Stimulated activated naive CD8-positive, alpha-beta T cell treated with anti-CD3 and anti-CD28 coated beads, Interleukin-15, Interleukin-2, amounts not matched to agents 100 ng/mL and 50 ng/mL, for 24 hours (primary cell): ENCODE measurements around the gene MPPED1.

Source experiments
- H3K27ac Mint-ChIP-seq: one replicate; pipeline ENCODE4 v1.8.0; 2021; ENCODE audit warnings: mild to moderate bottlenecking, mixed read lengths
- H3K27me3 Mint-ChIP-seq: one replicate; pipeline ENCODE4 v1.8.0; 2021; ENCODE audit warnings: mixed read lengths
- H3K36me3 Mint-ChIP-seq: one replicate; pipeline ENCODE4 v1.8.0; 2021; ENCODE audit warnings: low read depth, mixed read lengths
- H3K4me1 Mint-ChIP-seq: one replicate; pipeline ENCODE4 v1.8.0; 2021; ENCODE audit warnings: low read depth, mixed read lengths
- H3K4me3 Mint-ChIP-seq: one replicate; pipeline ENCODE4 v1.8.0; 2021; ENCODE audit warnings: mild to moderate bottlenecking, mixed read lengths
- H3K9me3 Mint-ChIP-seq: one replicate; pipeline ENCODE4 v1.8.0; 2021; ENCODE audit warnings: mixed read lengths

The MPPED1 gene

GRCh38 chr22:43387815-43388214 is 24.0 kb upstream of the MPPED1 start:
- no peak overlapping the region for H3K27ac Mint-ChIP-seq
- H3K36me3 Mint-ChIP-seq, result no peaks in the 10 kb centered on the region
- no peaks in the 10 kb centered on the region for H3K4me1 Mint-ChIP-seq
- no peak overlapping the region for H3K4me3 Mint-ChIP-seq
- no peaks in the 10 kb centered on the region for H3K9me3 Mint-ChIP-seq
- peaks cover 22% of the 10 kb centered on the region for H3K27me3 Mint-ChIP-seq

- no peaks in the 10 kb centered on the region for H3K9me3 Mint-ChIP-seq
- no peaks in the 10 kb centered on the region for H3K36me3 Mint-ChIP-seq
Measured at GRCh38 chr22:43388420-43388851, 23.4 kb upstream of the MPPED1 start.

GRCh38 chr22:43389227-43389836 is 22.5 kb upstream of the MPPED1 start:
- no peaks in the 10 kb centered on the region for H3K4me1 Mint-ChIP-seq

More at GRCh38 chr22:43388420-43388851, 23.4 kb upstream of the MPPED1 start:
- no peak overlapping the region for H3K27ac Mint-ChIP-seq
- no peaks in the 10 kb centered on the region for H3K4me1 Mint-ChIP-seq
- H3K4me3 Mint-ChIP-seq, result no peak overlapping the region
- H3K27me3 Mint-ChIP-seq, result peaks cover 22% of the 10 kb centered on the region

GRCh38 chr22:43390166-43390565 is 21.6 kb upstream of the MPPED1 start:
- Mint-ChIP-seq H3K4me3 (no peak overlapping the region), H3K27me3 (peaks cover 18% of the 10 kb centered on the region)

More at GRCh38 chr22:43389227-43389836, 22.5 kb upstream of the MPPED1 start:
- no peaks in the 10 kb centered on the region for H3K36me3 Mint-ChIP-seq
- H3K9me3 Mint-ChIP-seq, result no peaks in the 10 kb centered on the region
- H3K4me3 Mint-ChIP-seq, result no peak overlapping the region
- peaks cover 22% of the 10 kb centered on the region for H3K27me3 Mint-ChIP-seq
- no peak overlapping the region for H3K27ac Mint-ChIP-seq

GRCh38 chr22:43390872-43391271 is 20.9 kb upstream of the MPPED1 start:
- Mint-ChIP-seq H3K9me3 (no peaks in the 10 kb centered on the region), H3K4me3 (no peak overlapping the region), H3K27me3 (peaks cover 15% of the 10 kb centered on the region), H3K4me1 (no peaks in the 10 kb centered on the region), H3K27ac (no peak overlapping the region), H3K36me3 (no peaks in the 10 kb centered on the region)

More at GRCh38 chr22:43390166-43390565, 21.6 kb upstream of the MPPED1 start:
- Mint-ChIP-seq H3K4me1 (no peaks in the 10 kb centered on the region), H3K9me3 (no peaks in the 10 kb centered on the region), H3K27ac (no peak overlapping the region), H3K36me3 (no peaks in the 10 kb centered on the region)

- H3K36me3 Mint-ChIP-seq, result no peaks in the 10 kb centered on the region
- H3K27ac Mint-ChIP-seq, result no peak overlapping the region
- H3K27me3 Mint-ChIP-seq, result peaks cover 13% of the 10 kb centered on the region
- no peaks in the 10 kb centered on the region for H3K9me3 Mint-ChIP-seq
- H3K4me1 Mint-ChIP-seq, result no peaks in the 10 kb centered on the region
- H3K4me3 Mint-ChIP-seq, result no peak overlapping the region
Measured at GRCh38 chr22:43391306-43391705, 20.5 kb upstream of the MPPED1 start.

- Mint-ChIP-seq H3K9me3 (no peaks in the 10 kb centered on the region), H3K4me1 (no peaks in the 10 kb centered on the region), H3K27ac (no peak overlapping the region), H3K4me3 (no peak overlapping the region), H3K36me3 (no peaks in the 10 kb centered on the region), H3K27me3 (peaks cover 5% of the 10 kb centered on the region)
Measured at GRCh38 chr22:43392385-43392989, 19.3 kb upstream of the MPPED1 start.

GRCh38 chr22:43393132-43393843 is 18.5 kb upstream of the MPPED1 start:
- Mint-ChIP-seq H3K36me3 (no peaks in the 10 kb centered on the region), H3K9me3 (no peaks in the 10 kb centered on the region), H3K4me3 (no peak overlapping the region), H3K27ac (no peak overlapping the region), H3K27me3 (peaks cover under 1% of the 10 kb centered on the region), H3K4me1 (no peaks in the 10 kb centered on the region)

- H3K4me1 Mint-ChIP-seq, result no peaks in the 10 kb centered on the region
- no peak overlapping the region for H3K27ac Mint-ChIP-seq
Measured at GRCh38 chr22:43393844-43394474, 17.9 kb upstream of the MPPED1 start.

GRCh38 chr22:43395086-43395695 is 16.6 kb upstream of the MPPED1 start:
- no peaks in the 10 kb centered on the region for H3K27me3 Mint-ChIP-seq
- no peaks in the 10 kb centered on the region for H3K9me3 Mint-ChIP-seq
- H3K27ac Mint-ChIP-seq, result no peak overlapping the region
- no peaks in the 10 kb centered on the region for H3K36me3 Mint-ChIP-seq
- H3K4me3 Mint-ChIP-seq, result no peak overlapping the region
- H3K4me1 Mint-ChIP-seq, result no peaks in the 10 kb centered on the region

More at GRCh38 chr22:43393844-43394474, 17.9 kb upstream of the MPPED1 start:
- H3K36me3 Mint-ChIP-seq, result no peaks in the 10 kb centered on the region
- H3K4me3 Mint-ChIP-seq, result no peak overlapping the region
- H3K9me3 Mint-ChIP-seq, result no peaks in the 10 kb centered on the region
- H3K27me3 Mint-ChIP-seq, result no peaks in the 10 kb centered on the region

- H3K4me3 Mint-ChIP-seq, result no peak overlapping the region
- H3K27ac Mint-ChIP-seq, result no peak overlapping the region
- no peaks in the 10 kb centered on the region for H3K4me1 Mint-ChIP-seq
- H3K36me3 Mint-ChIP-seq, result no peaks in the 10 kb centered on the region
- no peaks in the 10 kb centered on the region for H3K9me3 Mint-ChIP-seq
- H3K27me3 Mint-ChIP-seq, result no peaks in the 10 kb centered on the region
Measured at GRCh38 chr22:43396321-43396933, 15.4 kb upstream of the MPPED1 start.

GRCh38 chr22:43396934-43397457 is 14.8 kb upstream of the MPPED1 start:
- Mint-ChIP-seq H3K9me3 (no peaks in the 10 kb centered on the region), H3K4me1 (no peaks in the 10 kb centered on the region), H3K27ac (no peak overlapping the region), H3K4me3 (no peak overlapping the region), H3K36me3 (no peaks in the 10 kb centered on the region), H3K27me3 (no peaks in the 10 kb centered on the region)

GRCh38 chr22:43397766-43398165 is 14.0 kb upstream of the MPPED1 start:
- Mint-ChIP-seq H3K4me3 (no peak overlapping the region), H3K9me3 (no peaks in the 10 kb centered on the region), H3K27ac (no peak overlapping the region), H3K4me1 (no peaks in the 10 kb centered on the region), H3K27me3 (no peaks in the 10 kb centered on the region), H3K36me3 (no peaks in the 10 kb centered on the region)

GRCh38 chr22:43398246-43398645 is 13.6 kb upstream of the MPPED1 start:
- Mint-ChIP-seq H3K4me3 (no peak overlapping the region), H3K27me3 (no peaks in the 10 kb centered on the region), H3K4me1 (no peaks in the 10 kb centered on the region), H3K9me3 (no peaks in the 10 kb centered on the region), H3K27ac (no peak overlapping the region), H3K36me3 (no peaks in the 10 kb centered on the region)
